Measurements from ENCODE around the gene SPIRE1.

DNA sequence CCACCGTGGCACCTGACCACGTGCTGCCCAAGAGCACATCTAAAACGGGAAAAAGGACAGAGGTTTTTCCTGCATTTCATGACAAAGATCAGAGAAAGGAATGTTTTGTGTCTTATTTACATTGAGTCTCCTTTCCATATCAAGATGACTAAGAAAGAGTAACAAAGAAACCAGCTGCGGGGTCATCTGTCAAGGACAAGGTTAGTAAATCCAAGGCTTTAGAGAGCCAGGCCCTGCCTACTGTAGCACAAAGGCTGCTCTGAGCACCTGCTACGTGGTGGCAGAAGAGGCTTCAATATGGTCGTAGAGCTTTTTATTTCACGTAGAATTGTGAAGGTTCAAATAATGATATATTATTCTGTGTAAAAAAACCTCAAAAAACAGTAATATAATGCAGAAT lies 199.1 kb downstream of the SPIRE1 start:
- TF ChIP-seq, protein P1, sequence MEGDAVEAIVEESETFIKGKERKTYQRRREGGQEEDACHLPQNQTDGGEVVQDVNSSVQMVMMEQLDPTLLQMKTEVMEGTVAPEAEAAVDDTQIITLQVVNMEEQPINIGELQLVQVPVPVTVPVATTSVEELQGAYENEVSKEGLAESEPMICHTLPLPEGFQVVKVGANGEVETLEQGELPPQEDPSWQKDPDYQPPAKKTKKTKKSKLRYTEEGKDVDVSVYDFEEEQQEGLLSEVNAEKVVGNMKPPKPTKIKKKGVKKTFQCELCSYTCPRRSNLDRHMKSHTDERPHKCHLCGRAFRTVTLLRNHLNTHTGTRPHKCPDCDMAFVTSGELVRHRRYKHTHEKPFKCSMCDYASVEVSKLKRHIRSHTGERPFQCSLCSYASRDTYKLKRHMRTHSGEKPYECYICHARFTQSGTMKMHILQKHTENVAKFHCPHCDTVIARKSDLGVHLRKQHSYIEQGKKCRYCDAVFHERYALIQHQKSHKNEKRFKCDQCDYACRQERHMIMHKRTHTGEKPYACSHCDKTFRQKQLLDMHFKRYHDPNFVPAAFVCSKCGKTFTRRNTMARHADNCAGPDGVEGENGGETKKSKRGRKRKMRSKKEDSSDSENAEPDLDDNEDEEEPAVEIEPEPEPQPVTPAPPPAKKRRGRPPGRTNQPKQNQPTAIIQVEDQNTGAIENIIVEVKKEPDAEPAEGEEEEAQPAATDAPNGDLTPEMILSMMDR (IDR thresholded peaks at IDR 0.05), result no peak
- TF ChIP-seq POLR2A (IDR thresholded peaks at IDR 0.05) (no peak), POLR2AphosphoS5 (IDR thresholded peaks at IDR 0.05; ENCODE audit: insufficient read depth in 1 of 2, low read depth in 1 of 2) (no peak)
